K562 (cell line): Measurements from ENCODE around the gene MFSD6. TPM values are rescaled to one million over a fixed set of nuclear protein-coding genes. Genes with fewer than 3 reads are reported as not detected.

Source experiments
- ATF7 ChIP-seq: fragments of 450-650 bp; IDR thresholded peaks from 2 replicates; pipeline ENCODE4 v1.7.1; 2014; ENCODE audit warnings: mild to moderate bottlenecking, moderate library complexity
- COPS2 ChIP-seq: fragments of 450-650 bp; conservative IDR thresholded peaks from 2 replicates; pipeline ENCODE4 v1.6.1; 2016; ENCODE audit warnings: mild to moderate bottlenecking, moderate library complexity
- EP400 ChIP-seq: fragments of 450-650 bp; IDR thresholded peaks from 2 replicates; pipeline ENCODE4 v1.6.1; 2017; ENCODE audit warnings: antibody characterized with exemption, mild to moderate bottlenecking, moderate library complexity
- FIP1L1 ChIP-seq: fragments of 200-400 bp; formaldehyde crosslinking; IDR thresholded peaks from 2 replicates; pipeline ENCODE4 v1.6.1; 2018; ENCODE audit warnings: mild to moderate bottlenecking, low read depth, low read length; ENCODE audit not compliant: poor library complexity, severe bottlenecking
- L3MBTL2 ChIP-seq: fragments of 450-650 bp; IDR thresholded peaks from 2 replicates; pipeline ENCODE4 v1.6.1; 2016; ENCODE audit warnings: mild to moderate bottlenecking, moderate library complexity
- NCOA1 ChIP-seq: fragments of 450-650 bp; IDR thresholded peaks from 2 replicates; pipeline ENCODE4 v1.6.1; 2016; ENCODE audit warnings: low read depth
- NCOA2 ChIP-seq, 2 experiments: fragments of 450-650 bp; IDR thresholded peaks; 2 replicates each; pipeline ENCODE4 v1.6.1; 2018; ENCODE audit warnings: mild to moderate bottlenecking in 2 of 2, moderate library complexity in 1 of 2; ENCODE audit not compliant: partially characterized antibody in 2 of 2
- NCOR1 ChIP-seq: fragments of 450-650 bp; IDR thresholded peaks from 2 replicates; pipeline ENCODE4 v1.6.1; 2016; ENCODE audit warnings: mild to moderate bottlenecking, moderate library complexity
- PHTF2 ChIP-seq: fragments of 250-450 bp; sonication (Bioruptor Pico); IDR thresholded peaks from 2 replicates; pipeline ENCODE4 v1.5.0; 2021; ENCODE audit warnings: mild to moderate bottlenecking
- PML ChIP-seq: IDR thresholded peaks from 2 replicates; pipeline ENCODE4 v1.6.1; 2012; ENCODE audit warnings: low read length, inconsistent platforms
- RBM14 ChIP-seq: fragments of 200-400 bp; formaldehyde crosslinking; IDR thresholded peaks from 2 replicates; pipeline ENCODE4 v1.6.1; 2018; ENCODE audit warnings: low read depth, mild to moderate bottlenecking, low read length, moderate library complexity, borderline replicate concordance; ENCODE audit not compliant: insufficient read depth
- RNF2 ChIP-seq: sonication (generic); IDR thresholded peaks from 2 replicates; pipeline ENCODE4 v1.6.1; 2016
- SREBF2 ChIP-seq: sonication (generic); formaldehyde crosslinking; IDR thresholded peaks from 2 replicates; pipeline ENCODE4 v1.4.0; 2020; ENCODE audit warnings: mild to moderate bottlenecking, missing genetic modification reagents
- STAT5A ChIP-seq: IDR thresholded peaks from 2 replicates; pipeline ENCODE4 v1.6.1; 2012; ENCODE audit warnings: low read length, inconsistent platforms, borderline replicate concordance
- TAF9B ChIP-seq: fragments of 450-650 bp; IDR thresholded peaks from 2 replicates; pipeline ENCODE4 v1.6.1; 2018; ENCODE audit warnings: mild to moderate bottlenecking; ENCODE audit not compliant: partially characterized antibody
- ZFPM2 ChIP-seq: fragments of 250-450 bp; sonication (Bioruptor Pico); IDR thresholded peaks from 2 replicates; pipeline ENCODE4 v1.5.1; 2022; ENCODE audit warnings: mild to moderate bottlenecking
- ZKSCAN3 ChIP-seq: fragments of 250-450 bp; sonication (Bioruptor Pico); IDR thresholded peaks from 2 replicates; pipeline ENCODE4 v1.4.0; 2020
- ZNF124 ChIP-seq: sonication (generic); formaldehyde crosslinking; IDR thresholded peaks from 2 replicates; pipeline ENCODE4 v1.8.1; 2022; ENCODE audit warnings: missing genetic modification reagents
- ZNF444 ChIP-seq: fragments of 250-450 bp; sonication (Bioruptor Pico); IDR thresholded peaks from 2 replicates; pipeline ENCODE4 v1.4.0; 2020; ENCODE audit warnings: mild to moderate bottlenecking, moderate library complexity
- polyA plus RNA-seq, 8 experiments: library from polyadenylated mRNA; depleted of rRNA in 4 of 8; stranded (reverse) in 5 of 8; unstranded in 3 of 8; fragments of >200 nt; fragmentation: Nextera tagmentation in 2 of 8; fragmentation: Illumina TruSeq in 1 of 8; extraction: Ambion mirVana in 2 of 8; extraction: Trizol in 1 of 8; gene quantifications; 2 replicates each; pipeline versions ENCODE4 v1.2.1 to v1.2.3, GENCODE V29; 2011 to 2014; ENCODE audit warnings: inconsistent platforms in 1 of 8, missing spikeins in 1 of 8
- total RNA-seq, 7 experiments: library from RNA; depleted of rRNA in 6 of 7; stranded (reverse); fragments of >200 nt in 6 of 7; fragmentation: Illumina TruSeq in 2 of 7; extraction: Trizol in 2 of 7; gene quantifications; 2 replicates each; pipeline versions ENCODE4 v1.2.1 to v1.2.3, GENCODE V29; 2011 to 2021; ENCODE audit warnings: low replicate concordance in 1 of 7
- TF ChIP-seq, protein P1 (sequence below), 2 experiments: fragments of 450-650 bp in 1 of 2; sonication (generic) in 1 of 2; formaldehyde crosslinking in 1 of 2; IDR thresholded peaks in 1 of 2; conservative IDR thresholded peaks in 1 of 2; 2 replicates each; pipeline versions ENCODE4 v1.6.1 to v1.8.1; 2016 to 2023; ENCODE audit warnings: mild to moderate bottlenecking in 2 of 2, moderate library complexity in 2 of 2, inconsistent platforms in 1 of 2, missing genetic modification reagents in 1 of 2
- TF ChIP-seq, protein P2 (sequence below): conservative IDR thresholded peaks from 2 replicates; pipeline ENCODE4 v1.6.1; 2011; ENCODE audit warnings: low read depth, mild to moderate bottlenecking, low read length; ENCODE audit not compliant: control insufficient read depth
- TF ChIP-seq, protein P3 (sequence below): sonication (generic); formaldehyde crosslinking; IDR thresholded peaks from 2 replicates; pipeline ENCODE4 v1.8.1; 2023; ENCODE audit warnings: mild to moderate bottlenecking, missing genetic modification reagents
- TF ChIP-seq, protein P4 (sequence below): fragments of 250-450 bp; sonication (Bioruptor Pico); IDR thresholded peaks from 2 replicates; pipeline ENCODE4 v1.8.0; 2022; ENCODE audit warnings: inconsistent platforms

The MFSD6 gene
- total and polyA plus RNA-seq, 9 of the 15 experiments (the other 6 are each of a cell fraction or from before 2014, with no cell fraction given): 1.1 to 7.9 (median 4.4) TPM

DNA sequence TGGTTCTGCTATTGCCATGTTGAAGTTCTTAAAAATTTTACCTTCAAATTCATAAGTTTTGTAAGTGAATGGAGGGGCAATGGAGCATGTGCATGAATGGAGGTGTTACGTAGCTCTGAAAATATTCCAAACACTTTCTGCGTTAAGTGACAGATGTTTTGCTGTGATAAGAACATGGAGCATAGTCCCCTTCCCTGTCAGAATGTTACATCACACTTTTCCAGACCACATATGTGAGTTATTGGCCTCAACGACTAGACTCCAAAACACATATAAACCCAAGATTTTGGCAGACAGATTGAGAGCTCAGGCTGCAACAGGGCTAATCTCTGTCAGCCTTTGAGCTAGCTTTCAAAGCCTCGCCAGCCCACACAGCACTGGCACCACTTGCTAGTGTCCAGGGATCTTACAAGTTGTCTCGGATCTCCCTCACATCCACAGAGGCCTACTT is 27.2 kb upstream of the MFSD6 start (continued):
- TF ChIP-seq, protein P1, sequence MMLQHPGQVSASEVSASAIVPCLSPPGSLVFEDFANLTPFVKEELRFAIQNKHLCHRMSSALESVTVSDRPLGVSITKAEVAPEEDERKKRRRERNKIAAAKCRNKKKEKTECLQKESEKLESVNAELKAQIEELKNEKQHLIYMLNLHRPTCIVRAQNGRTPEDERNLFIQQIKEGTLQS (IDR thresholded peaks at IDR 0.05): peak; percentile 96
- TF ChIP-seq, protein P1 (CRISPR knock-in tag; conservative IDR thresholded peaks at IDR 0.05): no peak; the same call in 1 of the 2 replicates
- no peak for TF ChIP-seq ZKSCAN3
- TF ChIP-seq STAT5A: peak; percentile 72; the same call in 1 of the 2 replicates
- TF ChIP-seq NCOA1: peak; percentile 69; the same call in 1 of the 2 replicates
- TF ChIP-seq L3MBTL2: peak; percentile 99
- TF ChIP-seq PHTF2 (CRISPR knock-in tag): no peak
- TF ChIP-seq ZFPM2 (CRISPR knock-in tag): no peak
- peak; percentile 71 for TF ChIP-seq EP400
- TF ChIP-seq NCOR1: peak; percentile 86
- TF ChIP-seq ATF7: peak; percentile 94
- peak; percentile 80; the same call in 1 of the 2 replicates for TF ChIP-seq PML
- TF ChIP-seq, protein P2, sequence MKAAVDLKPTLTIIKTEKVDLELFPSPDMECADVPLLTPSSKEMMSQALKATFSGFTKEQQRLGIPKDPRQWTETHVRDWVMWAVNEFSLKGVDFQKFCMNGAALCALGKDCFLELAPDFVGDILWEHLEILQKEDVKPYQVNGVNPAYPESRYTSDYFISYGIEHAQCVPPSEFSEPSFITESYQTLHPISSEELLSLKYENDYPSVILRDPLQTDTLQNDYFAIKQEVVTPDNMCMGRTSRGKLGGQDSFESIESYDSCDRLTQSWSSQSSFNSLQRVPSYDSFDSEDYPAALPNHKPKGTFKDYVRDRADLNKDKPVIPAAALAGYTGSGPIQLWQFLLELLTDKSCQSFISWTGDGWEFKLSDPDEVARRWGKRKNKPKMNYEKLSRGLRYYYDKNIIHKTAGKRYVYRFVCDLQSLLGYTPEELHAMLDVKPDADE: no peak
- peak; percentile 56; the same call in 1 of the 2 replicates for TF ChIP-seq RNF2
- TF ChIP-seq ZNF124: no peak
- TF ChIP-seq ZNF444: no peak
- no peak for TF ChIP-seq COPS2
- TF ChIP-seq, protein P3, sequence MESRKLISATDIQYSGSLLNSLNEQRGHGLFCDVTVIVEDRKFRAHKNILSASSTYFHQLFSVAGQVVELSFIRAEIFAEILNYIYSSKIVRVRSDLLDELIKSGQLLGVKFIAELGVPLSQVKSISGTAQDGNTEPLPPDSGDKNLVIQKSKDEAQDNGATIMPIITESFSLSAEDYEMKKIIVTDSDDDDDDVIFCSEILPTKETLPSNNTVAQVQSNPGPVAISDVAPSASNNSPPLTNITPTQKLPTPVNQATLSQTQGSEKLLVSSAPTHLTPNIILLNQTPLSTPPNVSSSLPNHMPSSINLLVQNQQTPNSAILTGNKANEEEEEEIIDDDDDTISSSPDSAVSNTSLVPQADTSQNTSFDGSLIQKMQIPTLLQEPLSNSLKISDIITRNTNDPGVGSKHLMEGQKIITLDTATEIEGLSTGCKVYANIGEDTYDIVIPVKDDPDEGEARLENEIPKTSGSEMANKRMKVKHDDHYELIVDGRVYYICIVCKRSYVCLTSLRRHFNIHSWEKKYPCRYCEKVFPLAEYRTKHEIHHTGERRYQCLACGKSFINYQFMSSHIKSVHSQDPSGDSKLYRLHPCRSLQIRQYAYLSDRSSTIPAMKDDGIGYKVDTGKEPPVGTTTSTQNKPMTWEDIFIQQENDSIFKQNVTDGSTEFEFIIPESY (CRISPR knock-in tag): 0 out of 2 replicates have a peak, but pooled peaks have one; percentile 38
- TF ChIP-seq, protein P4, sequence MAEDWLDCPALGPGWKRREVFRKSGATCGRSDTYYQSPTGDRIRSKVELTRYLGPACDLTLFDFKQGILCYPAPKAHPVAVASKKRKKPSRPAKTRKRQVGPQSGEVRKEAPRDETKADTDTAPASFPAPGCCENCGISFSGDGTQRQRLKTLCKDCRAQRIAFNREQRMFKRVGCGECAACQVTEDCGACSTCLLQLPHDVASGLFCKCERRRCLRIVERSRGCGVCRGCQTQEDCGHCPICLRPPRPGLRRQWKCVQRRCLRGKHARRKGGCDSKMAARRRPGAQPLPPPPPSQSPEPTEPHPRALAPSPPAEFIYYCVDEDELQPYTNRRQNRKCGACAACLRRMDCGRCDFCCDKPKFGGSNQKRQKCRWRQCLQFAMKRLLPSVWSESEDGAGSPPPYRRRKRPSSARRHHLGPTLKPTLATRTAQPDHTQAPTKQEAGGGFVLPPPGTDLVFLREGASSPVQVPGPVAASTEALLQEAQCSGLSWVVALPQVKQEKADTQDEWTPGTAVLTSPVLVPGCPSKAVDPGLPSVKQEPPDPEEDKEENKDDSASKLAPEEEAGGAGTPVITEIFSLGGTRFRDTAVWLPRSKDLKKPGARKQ (CRISPR knock-in tag): no peak
- TF ChIP-seq SREBF2 (CRISPR knock-in tag): no peak
- TF ChIP-seq RBM14: no peak
- peak; percentile 71 for TF ChIP-seq TAF9B
- TF ChIP-seq FIP1L1: no peak
- TF ChIP-seq NCOA2 (IDR thresholded peaks at IDR 0.05; ENCODE audit: partially characterized antibody in 2 of 2): no peak
